GM06990 (cell line): ENCODE data around the gene ST6GALNAC3.

Source experiments
- DNase-seq: peaks from one replicate; pipeline ENCODE4 v3.0.0-alpha.2; 2011; ENCODE audit not compliant: insufficient read length; ENCODE audit errors: extremely low read depth
- H3K27me3 ChIP-seq: replicated peaks from 2 replicates; pipeline ENCODE4 v1.6.0; 2011; ENCODE audit warnings: low read length; ENCODE audit not compliant: control insufficient read depth, insufficient read depth
- H3K36me3 ChIP-seq: 2 replicates; pipeline ENCODE4 v1.5.1; 2011; ENCODE audit warnings: low read length; ENCODE audit not compliant: control insufficient read depth, insufficient read depth
- H3K4me3 ChIP-seq: replicated peaks from 2 replicates; pipeline ENCODE4 v1.5.1; 2011; ENCODE audit warnings: low read depth, mild to moderate bottlenecking, control low read depth, low read length
- CTCF ChIP-seq: IDR thresholded peaks from 2 replicates; pipeline ENCODE4 v1.5.1; 2011; ENCODE audit warnings: low read length, control low read depth, mild to moderate bottlenecking, inconsistent platforms; ENCODE audit not compliant: insufficient read depth, poor library complexity, severe bottlenecking

Gene ST6GALNAC3

GRCh38 chr1:76059451-76059850 is 15.1 kb upstream of the ST6GALNAC3 start:
- no peak overlapping the region for H3K4me3 ChIP-seq
- H3K27me3 ChIP-seq: no peaks in the 10 kb centered on the region
- DNase-seq: no peak
- no peak for TF ChIP-seq CTCF
- no peaks in the 10 kb centered on the region for H3K36me3 ChIP-seq

DNA sequence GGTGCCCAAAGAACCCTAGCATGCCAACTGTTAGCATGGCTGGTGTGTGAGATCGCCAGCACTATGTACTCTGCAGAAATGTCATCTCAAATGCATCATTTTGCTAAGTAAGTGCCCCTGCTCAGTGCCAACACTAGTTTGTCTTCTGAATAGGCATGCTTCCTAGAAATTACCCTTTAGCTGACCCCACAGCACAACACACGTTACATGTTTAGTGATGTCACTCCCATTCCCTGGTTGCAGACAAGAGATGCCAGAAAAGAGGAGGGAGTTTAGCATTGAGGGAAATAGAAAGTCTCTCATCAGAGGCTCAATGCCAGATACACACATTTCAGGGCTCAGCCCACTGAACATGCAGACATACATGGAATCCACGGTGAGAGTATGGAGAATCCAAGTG is 9.3 kb upstream of the ST6GALNAC3 start:
- TF ChIP-seq CTCF: no peak
- no peaks in the 10 kb centered on the region for H3K27me3 ChIP-seq
- H3K4me3 ChIP-seq: no peak overlapping the region
- no peak for DNase-seq
- H3K36me3 ChIP-seq: no peaks in the 10 kb centered on the region

- H3K27me3 ChIP-seq: no peaks in the 10 kb centered on the region
- TF ChIP-seq CTCF: no peak
- H3K36me3 ChIP-seq: no peaks in the 10 kb centered on the region
- H3K4me3 ChIP-seq: no peak overlapping the region
- no peak for DNase-seq
Measured at GRCh38 chr1:76066394-76066793, 8.2 kb upstream of the ST6GALNAC3 start.

- DNase-seq: no peak
- H3K27me3 ChIP-seq: no peaks in the 10 kb centered on the region
- no peak overlapping the region for H3K4me3 ChIP-seq
- TF ChIP-seq CTCF: no peak
- no peaks in the 10 kb centered on the region for H3K36me3 ChIP-seq
Measured at GRCh38 chr1:76068542-76068941, 6.0 kb upstream of the ST6GALNAC3 start.

- H3K4me3 ChIP-seq: no peak overlapping the region
- DNase-seq: no peak
- TF ChIP-seq CTCF: no peak
- no peaks in the 10 kb centered on the region for H3K27me3 ChIP-seq
- H3K36me3 ChIP-seq: no peaks in the 10 kb centered on the region
Measured at GRCh38 chr1:76068953-76069561, 5.5 kb upstream of the ST6GALNAC3 start.

GRCh38 chr1:76070538-76070937 is 4.0 kb upstream of the ST6GALNAC3 start:
- Histone ChIP-seq H3K27me3 (no peaks in the 10 kb centered on the region), H3K4me3 (no peak overlapping the region), H3K36me3 (no peaks in the 10 kb centered on the region)
- DNase-seq: no peak
- no peak for TF ChIP-seq CTCF
